Measurements from ENCODE around the gene KRT37. TPM values are rescaled to one million over a fixed set of nuclear protein-coding genes. Genes with fewer than 3 reads are reported as not detected.

Gene KRT37
- total RNA-seq, result not detected

- no peak for DNase-seq
- H3K4me1 Mint-ChIP-seq (ENCODE audit: low read depth), result peaks cover 4% of the 10 kb centered on the region
- no peaks in the 10 kb centered on the region for H3K9me3 Mint-ChIP-seq
- intact Hi-C loops (cut with micrococcal nuclease), result no loop called here
- H3K27ac Mint-ChIP-seq, result no peak within 1 kb of the TSS
- H3K4me3 Mint-ChIP-seq, result no peak within 1 kb of the TSS
- CTCF ChIA-PET, result no interaction called here
- H3K27me3 Mint-ChIP-seq (ENCODE audit: low read depth), result no peaks in the 10 kb centered on the region
- H3K36me3 Mint-ChIP-seq (ENCODE audit: low read depth), result no peaks in the 10 kb centered on the region
These were observed at the start of gene KRT37 for GRCh38 chr17:41424111-41424635. Gene KRT37 (minus strand): TSS chr17:41424585. CDS start chr17:41424523, 62 bp downstream.

GRCh38 chr17:41468346-41468745 lies 44.0 kb upstream of the KRT37 start:
- no peak overlapping the region for H3K4me3 Mint-ChIP-seq
- H3K4me1 Mint-ChIP-seq (ENCODE audit: low read depth), result no peaks in the 10 kb centered on the region
- H3K27ac Mint-ChIP-seq, result no peak overlapping the region
- no peaks in the 10 kb centered on the region for H3K27me3 Mint-ChIP-seq (ENCODE audit: low read depth)
- H3K36me3 Mint-ChIP-seq (ENCODE audit: low read depth), result no peaks in the 10 kb centered on the region
- H3K9me3 Mint-ChIP-seq, result peaks cover 4% of the 10 kb centered on the region
- DNase-seq, result no peak
- intact Hi-C loops (cut with micrococcal nuclease), result no loop called here
- CTCF ChIA-PET, result interaction anchor here (0.5 to 0.6 kb wide), 2 partner anchors 501 to 613 kb away, joined by 3 to 5 read pairs; no protein-coding TSS in a partner anchor

GRCh38 chr17:41467561-41467960 lies 43.2 kb upstream of the KRT37 start:
- CTCF ChIA-PET, result no interaction called here
- Mint-ChIP-seq H3K4me3 (no peak overlapping the region), H3K9me3 (peaks cover 3% of the 10 kb centered on the region), H3K36me3 (ENCODE audit: low read depth) (no peaks in the 10 kb centered on the region), H3K4me1 (ENCODE audit: low read depth) (no peaks in the 10 kb centered on the region), H3K27me3 (ENCODE audit: low read depth) (no peaks in the 10 kb centered on the region), H3K27ac (no peak overlapping the region)
- intact Hi-C loops (cut with micrococcal nuclease), result no loop called here
- no peak for DNase-seq

- DNase-seq, result no peak
- no peaks in the 10 kb centered on the region for H3K27me3 Mint-ChIP-seq (ENCODE audit: low read depth)
- H3K4me1 Mint-ChIP-seq (ENCODE audit: low read depth), result no peaks in the 10 kb centered on the region
- H3K27ac Mint-ChIP-seq, result no peak within 1 kb of the TSS
- intact Hi-C loops (cut with micrococcal nuclease), result no loop called here
- no peaks in the 10 kb centered on the region for H3K36me3 Mint-ChIP-seq (ENCODE audit: low read depth)
- H3K4me3 Mint-ChIP-seq, result no peak within 1 kb of the TSS
- peaks cover 3% of the 10 kb centered on the region for H3K9me3 Mint-ChIP-seq
- CTCF ChIA-PET, result interaction anchor here (0.5 kb wide), 1 partner anchor 36 kb away, joined by 4 read pairs; no protein-coding TSS in a partner anchor
These were observed 42.6 kb upstream of the KRT37 start, which contains the start of gene KRT32 for GRCh38 chr17:41466988-41467387. Gene KRT32 (minus strand): TSS chr17:41467386. CDS start chr17:41467325, 61 bp downstream.

DNA sequence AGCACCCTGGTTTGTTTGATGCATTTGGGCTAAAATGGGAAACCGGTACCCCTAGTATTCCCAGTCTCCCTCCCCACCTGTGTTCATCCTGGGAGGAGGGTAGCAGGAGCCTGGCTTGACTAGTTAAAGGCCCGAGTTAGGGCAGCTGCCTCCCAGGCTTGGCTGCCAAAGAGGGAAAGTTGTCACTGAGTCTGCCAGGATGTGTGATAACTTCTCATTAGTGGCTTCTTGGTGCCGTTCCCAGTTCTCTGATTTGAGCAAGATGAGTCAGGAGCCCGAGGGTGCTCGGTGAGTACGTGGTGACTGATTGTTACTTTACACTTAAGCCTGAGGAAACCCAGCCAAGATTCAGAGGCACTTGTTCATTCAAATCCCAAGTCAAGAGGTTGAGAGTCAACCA lies 40.3 kb upstream of the KRT37 start:
- Mint-ChIP-seq H3K4me3 (no peak overlapping the region), H3K27ac (no peak overlapping the region), H3K9me3 (no peaks in the 10 kb centered on the region), H3K4me1 (ENCODE audit: low read depth) (no peaks in the 10 kb centered on the region), H3K36me3 (ENCODE audit: low read depth) (no peaks in the 10 kb centered on the region), H3K27me3 (ENCODE audit: low read depth) (no peaks in the 10 kb centered on the region)
- intact Hi-C loops (cut with micrococcal nuclease), result no loop called here
- no peak for DNase-seq
- CTCF ChIA-PET, result no interaction called here

- CTCF ChIA-PET, result interaction anchor here (0.8 kb wide), 1 partner anchor 27 kb away, joined by 3 read pairs; no protein-coding TSS in a partner anchor
- no peak overlapping the region for H3K27ac Mint-ChIP-seq
- intact Hi-C loops (cut with micrococcal nuclease), result no loop called here
- no peaks in the 10 kb centered on the region for H3K36me3 Mint-ChIP-seq (ENCODE audit: low read depth)
- H3K4me3 Mint-ChIP-seq, result no peak overlapping the region
- no peaks in the 10 kb centered on the region for H3K4me1 Mint-ChIP-seq (ENCODE audit: low read depth)
- no peaks in the 10 kb centered on the region for H3K27me3 Mint-ChIP-seq (ENCODE audit: low read depth)
- DNase-seq, result no peak
- no peaks in the 10 kb centered on the region for H3K9me3 Mint-ChIP-seq
These were observed 39.8 kb upstream of the KRT37 start for GRCh38 chr17:41464173-41464572.

DNA sequence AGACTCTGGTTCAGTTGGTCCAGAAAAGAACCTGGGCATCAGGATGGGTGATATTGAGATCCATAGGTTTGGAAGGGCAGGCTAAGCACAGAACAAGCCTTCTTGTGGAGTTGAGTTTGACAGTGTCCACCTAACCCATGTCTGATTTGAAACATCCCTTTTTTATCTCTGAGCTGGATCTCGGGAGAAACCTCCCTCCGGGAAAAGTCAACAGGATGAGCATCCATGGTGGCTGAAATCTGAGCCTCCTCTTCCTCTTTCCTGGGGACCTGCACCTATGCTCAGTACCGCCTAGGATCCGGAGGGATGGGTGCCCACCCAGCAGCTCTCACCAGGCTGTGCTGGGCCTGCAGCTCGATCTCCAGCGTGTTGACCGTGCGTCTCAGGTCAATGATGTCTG lies 39.4 kb upstream of the KRT37 start:
- H3K4me3 Mint-ChIP-seq, result no peak overlapping the region
- no peaks in the 10 kb centered on the region for H3K27me3 Mint-ChIP-seq (ENCODE audit: low read depth)
- no peak for DNase-seq
- CTCF ChIA-PET, result interaction anchor here (0.8 kb wide), 1 partner anchor 27 kb away, joined by 3 read pairs; no protein-coding TSS in a partner anchor
- no peaks in the 10 kb centered on the region for H3K9me3 Mint-ChIP-seq
- H3K27ac Mint-ChIP-seq, result no peak overlapping the region
- intact Hi-C loops (cut with micrococcal nuclease), result no loop called here
- H3K4me1 Mint-ChIP-seq (ENCODE audit: low read depth), result no peaks in the 10 kb centered on the region
- H3K36me3 Mint-ChIP-seq (ENCODE audit: low read depth), result no peaks in the 10 kb centered on the region

GRCh38 chr17:41462705-41463104 lies 38.3 kb upstream of the KRT37 start:
- Mint-ChIP-seq H3K27me3 (ENCODE audit: low read depth) (no peaks in the 10 kb centered on the region), H3K4me1 (ENCODE audit: low read depth) (no peaks in the 10 kb centered on the region), H3K27ac (no peak overlapping the region), H3K9me3 (no peaks in the 10 kb centered on the region), H3K4me3 (no peak overlapping the region), H3K36me3 (ENCODE audit: low read depth) (no peaks in the 10 kb centered on the region)
- no peak for DNase-seq
- CTCF ChIA-PET, result interaction anchor here (0.6 kb wide), 1 partner anchor 21 kb away, joined by 3 read pairs; no protein-coding TSS in a partner anchor
- intact Hi-C loops (cut with micrococcal nuclease), result no loop called here

DNA sequence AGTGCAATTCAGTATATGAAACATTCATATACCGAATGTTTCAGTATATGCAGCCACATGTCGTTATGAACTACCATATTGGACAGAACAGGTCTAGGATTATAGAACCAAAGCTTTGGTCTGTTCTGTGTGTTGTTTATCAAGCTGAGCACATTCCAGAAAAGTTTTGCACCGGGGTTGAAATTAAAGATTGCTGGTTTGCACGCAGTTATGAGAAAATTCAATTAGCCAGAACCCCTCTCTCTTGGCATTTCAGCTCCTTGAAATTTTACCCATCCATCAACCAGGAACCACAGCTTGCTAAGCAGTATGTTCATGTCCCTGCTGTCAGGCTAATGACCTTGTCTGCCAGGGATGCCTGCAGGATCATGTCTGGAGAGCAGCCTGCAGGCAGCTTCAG lies 33.3 kb upstream of the KRT37 start:
- intact Hi-C loops (cut with micrococcal nuclease), result no loop called here
- no peak overlapping the region for H3K27ac Mint-ChIP-seq

DNA sequence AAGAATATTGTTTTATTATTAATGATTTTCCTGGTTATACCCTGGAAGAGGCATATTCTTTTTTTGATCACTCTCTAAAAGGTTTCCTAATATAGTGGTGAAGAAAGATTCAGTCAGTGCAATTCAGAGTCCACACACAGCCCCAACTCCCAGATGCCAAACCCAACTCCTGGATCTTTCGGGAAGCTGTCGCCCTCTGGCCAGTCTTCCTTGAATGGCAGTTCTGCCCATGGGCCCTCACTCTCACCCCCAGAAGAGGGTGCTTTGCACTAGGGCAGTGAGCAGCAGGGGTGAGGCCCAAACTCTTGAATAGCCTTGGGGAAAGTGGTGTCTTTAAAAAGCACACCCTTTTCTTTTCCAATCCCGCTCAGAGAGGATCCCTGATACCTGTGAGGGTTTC lies 31.8 kb upstream of the KRT37 start:
- Mint-ChIP-seq H3K36me3 (ENCODE audit: low read depth) (no peaks in the 10 kb centered on the region), H3K27me3 (ENCODE audit: low read depth) (no peaks in the 10 kb centered on the region), H3K9me3 (no peaks in the 10 kb centered on the region), H3K4me1 (ENCODE audit: low read depth) (no peaks in the 10 kb centered on the region), H3K4me3 (no peak overlapping the region), H3K27ac (no peak overlapping the region)
- no peak for DNase-seq
- CTCF ChIA-PET, result no interaction called here
- intact Hi-C loops (cut with micrococcal nuclease), result no loop called here

More for the DNA sequence above, 33.3 kb upstream of the KRT37 start:
- no peak for DNase-seq
- Mint-ChIP-seq H3K4me3 (no peak overlapping the region), H3K4me1 (ENCODE audit: low read depth) (no peaks in the 10 kb centered on the region), H3K9me3 (no peaks in the 10 kb centered on the region), H3K36me3 (ENCODE audit: low read depth) (no peaks in the 10 kb centered on the region), H3K27me3 (ENCODE audit: low read depth) (no peaks in the 10 kb centered on the region)
- CTCF ChIA-PET, result interaction anchor here (0.6 to 1.4 kb wide), 3 partner anchors 11 to 136 kb away, joined by 3 to 4 read pairs (median 3); no protein-coding TSS in a partner anchor

DNA sequence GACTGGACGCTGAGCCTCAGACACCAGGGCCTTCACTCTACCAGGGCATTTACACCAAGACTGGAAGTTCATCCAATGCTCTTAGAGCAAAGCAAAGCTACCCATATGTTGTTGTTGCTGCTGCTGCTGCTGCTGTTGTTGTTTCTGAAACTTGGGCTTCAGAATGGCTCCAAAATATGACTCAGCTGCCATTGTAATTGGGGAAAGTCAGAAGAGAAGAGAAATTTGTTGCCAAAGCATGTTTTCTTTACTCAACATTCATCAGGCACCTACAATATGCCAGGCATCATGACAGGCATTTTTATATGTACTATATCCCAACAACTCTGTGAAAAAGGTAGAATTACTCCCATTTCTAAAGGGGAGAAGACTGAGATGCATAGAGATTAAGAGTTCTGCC lies 30.9 kb upstream of the KRT37 start:
- no peak for DNase-seq
- H3K27me3 Mint-ChIP-seq (ENCODE audit: low read depth), result no peaks in the 10 kb centered on the region
- H3K4me3 Mint-ChIP-seq, result no peak overlapping the region
- no peaks in the 10 kb centered on the region for H3K4me1 Mint-ChIP-seq (ENCODE audit: low read depth)
- H3K27ac Mint-ChIP-seq, result no peak overlapping the region
- CTCF ChIA-PET, result no interaction called here
- no peaks in the 10 kb centered on the region for H3K36me3 Mint-ChIP-seq (ENCODE audit: low read depth)
- H3K9me3 Mint-ChIP-seq, result no peaks in the 10 kb centered on the region
- intact Hi-C loops (cut with micrococcal nuclease), result no loop called here

- Mint-ChIP-seq H3K4me3 (no peak overlapping the region), H3K27ac (no peak overlapping the region), H3K36me3 (ENCODE audit: low read depth) (no peaks in the 10 kb centered on the region), H3K27me3 (ENCODE audit: low read depth) (no peaks in the 10 kb centered on the region), H3K4me1 (ENCODE audit: low read depth) (no peaks in the 10 kb centered on the region), H3K9me3 (no peaks in the 10 kb centered on the region)
- DNase-seq, result no peak
- intact Hi-C loops (cut with micrococcal nuclease), result no loop called here
- CTCF ChIA-PET, result interaction anchor here (0.5 to 0.6 kb wide), 2 partner anchors 196 to 796 kb away, joined by 4 read pairs; no protein-coding TSS in a partner anchor
These were observed 28.7 kb upstream of the KRT37 start for GRCh38 chr17:41453066-41453465.

GRCh38 chr17:41452281-41452680 lies 27.9 kb upstream of the KRT37 start:
- Mint-ChIP-seq H3K9me3 (no peaks in the 10 kb centered on the region), H3K27me3 (ENCODE audit: low read depth) (no peaks in the 10 kb centered on the region), H3K4me1 (ENCODE audit: low read depth) (no peaks in the 10 kb centered on the region), H3K4me3 (no peak overlapping the region), H3K27ac (no peak overlapping the region), H3K36me3 (ENCODE audit: low read depth) (no peaks in the 10 kb centered on the region)
- CTCF ChIA-PET, result interaction anchor here (0.6 to 1.0 kb wide), 2 partner anchors 127 to 1087 kb away, joined by 3 to 4 read pairs; no protein-coding TSS in a partner anchor
- no peak for DNase-seq
- intact Hi-C loops (cut with micrococcal nuclease), result no loop called here

Data from activated naive CD4-positive, alpha-beta T cell treated with anti-CD3 and anti-CD28 coated beads for 36 hours (primary cell).